Gastroesophageal sphincter (tissue), 4 donors: ENCODE measurements around the gene C5orf63. TPM values are rescaled to one million over a fixed set of nuclear protein-coding genes. Genes with fewer than 3 reads are reported as not detected.

Experiments
- ATAC-seq: fragments of 150-250 bp; one replicate; pipeline ENCODE4 v1.9.1; 2016; ENCODE audit warnings: mild to moderate bottlenecking, moderate library complexity
- H3K27ac ChIP-seq, 4 donors: fragments of 200-600 bp; sonication (generic) in 3 of 4; 1 replicate in 3 of 4; 2 replicates in 1 of 4; pipeline ENCODE4 v1.5.1; 2016 to 2019
- H3K27me3 ChIP-seq: fragments of 200-600 bp; sonication (generic); one replicate; pipeline ENCODE4 v1.5.1; 2019
- H3K36me3 ChIP-seq, 2 donors: fragments of 200-600 bp; sonication (generic); one replicate each; pipeline ENCODE4 v1.5.1; 2019; ENCODE audit warnings: control low read depth in 1 of 2
- H3K4me1 ChIP-seq, 3 donors: fragments of 200-600 bp; sonication (generic); 1 replicate in 2 of 3; 2 replicates in 1 of 3; pipeline ENCODE4 v1.5.1; 2016 to 2019; ENCODE audit warnings: control low read depth in 2 of 3
- H3K4me3 ChIP-seq, 2 donors: fragments of 200-600 bp; sonication (generic); one replicate each; pipeline ENCODE4 v1.5.1; 2019; ENCODE audit warnings: mild to moderate bottlenecking in 1 of 2, moderate library complexity in 1 of 2
- H3K9me3 ChIP-seq, 3 donors: fragments of 200-600 bp; sonication (generic); one replicate each; pipeline ENCODE4 v1.5.1; 2017 to 2019; ENCODE audit warnings: control low read depth in 2 of 3
- EP300 ChIP-seq: sonication (generic); formaldehyde crosslinking; IDR thresholded peaks from one replicate; pipeline ENCODE4 v1.6.1; 2017; ENCODE audit warnings: antibody characterized with exemption, mild to moderate bottlenecking
- POLR2A ChIP-seq, 2 donors: fragments of 450-650 bp; IDR thresholded peaks; one replicate each; pipeline ENCODE4 v1.6.1; 2017; ENCODE audit warnings: antibody characterized with exemption in 2 of 2, mild to moderate bottlenecking in 2 of 2, moderate library complexity in 1 of 2
- POLR2AphosphoS5 ChIP-seq: sonication (generic); formaldehyde crosslinking; IDR thresholded peaks from one replicate; pipeline ENCODE4 v1.6.1; 2017; ENCODE audit warnings: antibody characterized with exemption
- WGBS, 2 donors: methylation state at CpG; one replicate each; pipeline ENCODE4 v1.1.5; 2018; ENCODE audit warnings: low coverage in 1 of 2; 5-methylcytosine and 5-hydroxymethylcytosine counted together
- total RNA-seq, 4 donors: library from RNA; depleted of rRNA; stranded (reverse); fragments of >200 nt; gene quantifications; one replicate each; pipeline ENCODE4 v1.1.0, GENCODE V29; 2016
- TF ChIP-seq, protein P1 (sequence below), 4 experiments: fragments of 200-600 bp in 2 of 4; fragments of 450-650 bp in 2 of 4; sonication (generic) in 1 of 4; IDR thresholded peaks; one replicate each; pipeline ENCODE4 v1.5.1; 2017 to 2019; ENCODE audit warnings: antibody characterized with exemption in 4 of 4, mild to moderate bottlenecking in 2 of 4, moderate library complexity in 2 of 4

Gene C5orf63
- total RNA-seq, 4 donors from 2014 or later: 0.59 to 4.2 (median 2.1) TPM

- Histone ChIP-seq H3K36me3 (no peaks in the 10 kb centered on the region), H3K4me1 (peaks cover 0 to 8% (median 0%) of the 10 kb centered on the region in 3 donors), H3K27ac (no peak overlapping the region), H3K4me3 (no peak overlapping the region), H3K9me3 (no peaks in the 10 kb centered on the region), H3K27me3 (no peaks in the 10 kb centered on the region)
- WGBS, 2 donors: 39 to 46% methylated on average over 2 of the region's 2 CpGs
- no peak for ATAC-seq
- TF ChIP-seq POLR2AphosphoS5: no peak
- TF ChIP-seq POLR2A (IDR thresholded peaks at IDR 0.05): no peak
- TF ChIP-seq, protein P1, sequence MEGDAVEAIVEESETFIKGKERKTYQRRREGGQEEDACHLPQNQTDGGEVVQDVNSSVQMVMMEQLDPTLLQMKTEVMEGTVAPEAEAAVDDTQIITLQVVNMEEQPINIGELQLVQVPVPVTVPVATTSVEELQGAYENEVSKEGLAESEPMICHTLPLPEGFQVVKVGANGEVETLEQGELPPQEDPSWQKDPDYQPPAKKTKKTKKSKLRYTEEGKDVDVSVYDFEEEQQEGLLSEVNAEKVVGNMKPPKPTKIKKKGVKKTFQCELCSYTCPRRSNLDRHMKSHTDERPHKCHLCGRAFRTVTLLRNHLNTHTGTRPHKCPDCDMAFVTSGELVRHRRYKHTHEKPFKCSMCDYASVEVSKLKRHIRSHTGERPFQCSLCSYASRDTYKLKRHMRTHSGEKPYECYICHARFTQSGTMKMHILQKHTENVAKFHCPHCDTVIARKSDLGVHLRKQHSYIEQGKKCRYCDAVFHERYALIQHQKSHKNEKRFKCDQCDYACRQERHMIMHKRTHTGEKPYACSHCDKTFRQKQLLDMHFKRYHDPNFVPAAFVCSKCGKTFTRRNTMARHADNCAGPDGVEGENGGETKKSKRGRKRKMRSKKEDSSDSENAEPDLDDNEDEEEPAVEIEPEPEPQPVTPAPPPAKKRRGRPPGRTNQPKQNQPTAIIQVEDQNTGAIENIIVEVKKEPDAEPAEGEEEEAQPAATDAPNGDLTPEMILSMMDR (IDR thresholded peaks at IDR 0.05): no peak
- TF ChIP-seq EP300: no peak
Observed at GRCh38 chr5:127068493-127069214, 4.6 kb downstream of the C5orf63 start.

DNA sequence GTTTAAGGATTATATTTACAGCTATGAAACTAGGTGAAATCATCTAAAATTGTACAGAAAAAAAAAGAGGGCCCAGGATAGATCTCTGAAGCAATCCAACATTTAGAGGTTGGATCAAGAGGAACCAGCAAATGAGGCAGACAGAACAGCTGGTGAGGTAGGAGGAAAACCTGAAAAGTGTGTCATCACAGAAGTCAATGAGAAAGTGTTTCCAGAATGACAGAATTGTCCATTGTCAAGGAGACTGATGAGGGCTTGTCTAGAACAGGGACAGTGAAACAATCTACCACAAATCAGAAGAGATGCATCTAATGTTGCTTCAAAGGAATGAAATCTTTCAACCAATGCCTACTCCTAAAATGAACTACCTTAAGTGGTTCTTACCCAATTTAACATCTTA, 6.6 kb downstream of the C5orf63 start:
- H3K36me3 ChIP-seq: no peaks in the 10 kb centered on the region
- no peak overlapping the region for H3K27ac ChIP-seq
- TF ChIP-seq, protein P1 (IDR thresholded peaks at IDR 0.05): no peak
- TF ChIP-seq POLR2AphosphoS5 (no peak), POLR2A (IDR thresholded peaks at IDR 0.05) (no peak), EP300 (no peak)
- H3K4me1 ChIP-seq: no peaks in the 10 kb centered on the region
- no peaks in the 10 kb centered on the region for H3K9me3 ChIP-seq
- ATAC-seq: no peak
- H3K27me3 ChIP-seq: no peaks in the 10 kb centered on the region
- no peak overlapping the region for H3K4me3 ChIP-seq

GRCh38 chr5:127064253-127064840, 9.0 kb downstream of the C5orf63 start:
- no peak for ATAC-seq
- H3K4me3 ChIP-seq: no peak overlapping the region

GRCh38 chr5:127063257-127063913, 9.9 kb downstream of the C5orf63 start:
- Histone ChIP-seq H3K4me1 (no peaks in the 10 kb centered on the region), H3K36me3 (no peaks in the 10 kb centered on the region), H3K27me3 (no peaks in the 10 kb centered on the region), H3K27ac (no peak overlapping the region), H3K9me3 (no peaks in the 10 kb centered on the region), H3K4me3 (no peak overlapping the region)
- WGBS, 2 donors: 50 to 88% methylated on average over 1 to 2 of the region's 2 CpGs
- no peak for ATAC-seq
- TF ChIP-seq POLR2A (IDR thresholded peaks at IDR 0.05) (no peak), POLR2AphosphoS5 (no peak), EP300 (no peak)
- TF ChIP-seq, protein P1 (IDR thresholded peaks at IDR 0.05): no peak

More at GRCh38 chr5:127064253-127064840, 9.0 kb downstream of the C5orf63 start:
- Histone ChIP-seq H3K4me1 (no peaks in the 10 kb centered on the region), H3K27ac (no peak overlapping the region), H3K36me3 (no peaks in the 10 kb centered on the region), H3K27me3 (no peaks in the 10 kb centered on the region), H3K9me3 (no peaks in the 10 kb centered on the region)
- 93 to 95% methylated on average over 4 of the region's 4 CpGs for WGBS, 2 donors
- TF ChIP-seq, protein P1 (IDR thresholded peaks at IDR 0.05): no peak
- no peak for TF ChIP-seq POLR2AphosphoS5
- TF ChIP-seq POLR2A (IDR thresholded peaks at IDR 0.05): no peak
- no peak for TF ChIP-seq EP300
